Adipocyte (in vitro differentiated cells): ENCODE results near the gene ATXN1.

Experiments
- DNase-seq: peaks from one replicate; pipeline ENCODE4 v3.0.0-alpha.2; 2015; ENCODE audit warnings: low read depth
- H3K27me3 ChIP-seq: replicated peaks from 2 replicates; pipeline ENCODE4 v1.7.0; 2013; ENCODE audit warnings: mild to moderate bottlenecking, low read length, moderate library complexity; ENCODE audit not compliant: control insufficient read depth, insufficient read depth
- H3K36me3 ChIP-seq: 2 replicates; pipeline ENCODE4 v1.7.0; 2013; ENCODE audit warnings: low read length, mild to moderate bottlenecking, moderate library complexity; ENCODE audit not compliant: control insufficient read depth, insufficient read depth, severe bottlenecking
- H3K4me1 ChIP-seq: 2 replicates; pipeline ENCODE4 v1.7.0; 2013; ENCODE audit warnings: mild to moderate bottlenecking, low read length, moderate library complexity; ENCODE audit not compliant: control insufficient read depth, insufficient read depth
- H3K4me3 ChIP-seq: 2 replicates; pipeline ENCODE4 v1.7.0; 2013; ENCODE audit warnings: mild to moderate bottlenecking, low read length, moderate library complexity
- H3K9ac ChIP-seq: 2 replicates; pipeline ENCODE4 v1.7.0; 2013; ENCODE audit warnings: mild to moderate bottlenecking, low read length, moderate library complexity
- H3K9me3 ChIP-seq: 2 replicates; pipeline ENCODE4 v1.7.0; 2013; ENCODE audit warnings: mild to moderate bottlenecking, low read length, moderate library complexity; ENCODE audit not compliant: control insufficient read depth

ATXN1 gene

DNA sequence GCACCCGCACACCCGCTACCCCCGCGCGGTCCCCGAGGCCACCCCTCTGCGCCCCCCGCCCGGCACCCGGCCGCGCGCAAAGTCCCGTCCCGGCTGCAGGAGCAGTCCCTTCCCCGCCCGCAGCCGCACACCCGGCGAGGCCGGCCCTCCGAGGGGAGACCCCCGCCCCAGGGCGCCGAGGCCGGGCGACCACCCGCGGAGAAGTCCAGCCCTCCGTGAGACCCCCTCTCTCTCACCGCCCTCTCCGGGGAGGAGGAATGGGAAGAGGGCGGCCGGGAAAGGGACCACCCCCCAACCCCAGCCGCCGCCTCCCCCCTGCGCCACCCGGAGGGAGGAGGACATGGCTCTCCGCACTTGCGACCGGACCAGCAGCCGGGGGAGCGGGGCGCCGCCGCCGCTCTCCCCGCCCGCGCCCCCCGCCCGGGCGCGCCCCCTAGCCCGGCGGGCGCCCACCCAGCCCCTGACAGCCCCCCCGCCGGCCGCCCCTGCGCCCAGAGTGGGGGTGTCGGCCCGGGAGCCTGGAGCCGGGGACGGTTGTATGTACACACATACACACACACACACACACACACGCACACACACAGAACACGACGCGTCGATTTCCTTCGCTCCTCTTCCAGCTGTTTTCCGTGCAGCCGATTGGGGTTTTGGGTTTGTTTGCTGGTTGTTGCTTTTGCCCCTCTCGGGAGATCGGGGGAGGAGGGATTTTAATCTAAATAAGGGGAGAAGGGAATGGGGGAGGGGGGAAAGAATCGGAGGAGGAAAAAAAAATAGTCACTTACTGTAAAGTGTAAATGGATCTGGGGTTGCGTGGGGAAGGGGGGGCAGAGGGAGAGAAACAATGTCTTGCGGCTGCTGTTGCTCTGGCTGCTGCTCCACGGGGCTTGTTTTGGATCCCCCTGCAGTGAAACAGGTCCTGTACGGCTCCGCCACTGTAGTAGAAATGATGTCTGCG is at the start of gene ATXN1:
Gene ATXN1 (minus strand): TSS at position 945 of the 955 bp plus-strand sequence.
- DNase-seq: peak; percentile 77
- no peaks in the 10 kb centered on the region for H3K9me3 ChIP-seq
- peaks cover 40% of the 10 kb centered on the region for H3K4me1 ChIP-seq
- no peaks in the 10 kb centered on the region for H3K27me3 ChIP-seq
- H3K4me3 ChIP-seq: peak within 1 kb of the TSS; percentile 90
- peak within 1 kb of the TSS; percentile 92 for H3K9ac ChIP-seq
- no peaks in the 10 kb centered on the region for H3K36me3 ChIP-seq

DNA sequence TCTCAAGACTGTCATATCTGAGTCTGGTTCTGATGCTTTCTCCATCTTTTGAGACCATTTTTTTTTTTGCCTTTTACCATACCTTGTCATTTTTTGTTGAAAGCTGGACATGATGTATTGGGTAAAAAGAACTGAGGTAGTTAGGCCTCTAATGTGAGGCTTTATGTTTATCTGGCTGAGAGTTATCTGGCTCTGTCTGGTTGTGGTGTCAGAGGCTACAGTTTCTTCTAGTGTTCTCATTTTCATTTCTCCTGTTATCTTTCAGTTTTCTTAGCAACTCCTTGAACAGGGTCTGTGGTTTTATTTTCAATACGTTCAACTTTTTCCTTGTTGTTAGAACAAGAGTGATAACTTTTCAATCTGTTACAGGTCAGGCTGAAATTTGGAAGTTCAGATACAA is 49.2 kb upstream of the ATXN1 start:
- DNase-seq: no peak
- Histone ChIP-seq H3K9me3 (peaks cover 33% of the 10 kb centered on the region), H3K4me1 (no peaks in the 10 kb centered on the region), H3K36me3 (no peaks in the 10 kb centered on the region), H3K27me3 (no peaks in the 10 kb centered on the region), H3K4me3 (no peak overlapping the region), H3K9ac (no peak overlapping the region)

GRCh38 chr6:16809753-16810358 is 48.6 kb upstream of the ATXN1 start:
- Histone ChIP-seq H3K36me3 (no peaks in the 10 kb centered on the region), H3K9ac (no peak overlapping the region), H3K27me3 (no peaks in the 10 kb centered on the region), H3K4me1 (no peaks in the 10 kb centered on the region), H3K4me3 (no peak overlapping the region), H3K9me3 (peaks cover 33% of the 10 kb centered on the region)
- DNase-seq: no peak

DNA sequence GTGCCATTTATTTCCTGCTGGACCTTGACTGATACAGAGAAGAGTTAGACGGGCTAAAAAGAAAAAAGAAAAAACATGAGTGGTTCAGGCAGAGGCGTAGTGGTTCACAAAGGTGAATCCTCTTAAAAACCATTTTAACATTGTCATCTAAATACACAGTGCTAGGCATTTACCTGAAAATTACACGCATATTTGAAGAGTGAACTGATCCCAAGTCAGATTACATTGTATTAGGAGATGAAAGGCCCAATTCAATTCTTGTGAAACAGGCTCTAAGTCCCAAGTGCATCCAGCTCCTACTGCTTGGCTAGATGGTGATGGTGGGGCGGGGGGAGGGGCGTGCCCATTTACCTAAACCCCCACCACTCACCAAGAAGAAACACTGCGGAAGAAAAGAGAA is 46.7 kb upstream of the ATXN1 start:
- Histone ChIP-seq H3K4me1 (no peaks in the 10 kb centered on the region), H3K9me3 (peaks cover 26% of the 10 kb centered on the region), H3K4me3 (no peak overlapping the region), H3K9ac (no peak overlapping the region), H3K27me3 (no peaks in the 10 kb centered on the region), H3K36me3 (no peaks in the 10 kb centered on the region)
- no peak for DNase-seq

DNA sequence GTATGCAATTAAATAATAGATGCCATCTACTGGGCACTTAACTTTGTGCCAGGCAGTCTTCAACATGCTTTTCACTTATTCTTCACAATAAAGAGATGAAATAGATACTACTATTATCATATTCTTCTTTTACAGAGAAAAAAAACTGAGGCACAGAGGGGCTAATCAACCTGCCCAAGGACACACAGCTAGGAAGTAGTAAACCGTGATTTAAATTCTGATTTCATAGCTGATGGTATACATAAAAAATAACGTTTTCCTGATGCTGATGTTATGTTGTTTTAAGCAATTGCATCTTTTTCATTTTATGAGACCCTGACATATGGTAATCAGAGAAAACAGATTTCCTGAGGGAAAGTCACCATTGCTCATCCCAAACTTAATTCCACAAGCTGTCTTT is 45.1 kb upstream of the ATXN1 start:
- H3K36me3 ChIP-seq: no peaks in the 10 kb centered on the region
- peaks cover 11% of the 10 kb centered on the region for H3K4me1 ChIP-seq
- no peaks in the 10 kb centered on the region for H3K27me3 ChIP-seq
- no peak overlapping the region for H3K9ac ChIP-seq
- H3K9me3 ChIP-seq: peaks cover 13% of the 10 kb centered on the region
- no peak for DNase-seq
- no peak overlapping the region for H3K4me3 ChIP-seq

- no peaks in the 10 kb centered on the region for H3K27me3 ChIP-seq
- no peak overlapping the region for H3K9ac ChIP-seq
- no peaks in the 10 kb centered on the region for H3K36me3 ChIP-seq
- peaks cover 20% of the 10 kb centered on the region for H3K4me1 ChIP-seq
- H3K9me3 ChIP-seq: peaks cover 13% of the 10 kb centered on the region
- DNase-seq: no peak
- no peak overlapping the region for H3K4me3 ChIP-seq
Measured at GRCh38 chr6:16805243-16805950, 44.1 kb upstream of the ATXN1 start.

GRCh38 chr6:16804546-16805242 is 43.4 kb upstream of the ATXN1 start:
- no peak for DNase-seq
- Histone ChIP-seq H3K4me3 (no peak overlapping the region), H3K27me3 (no peaks in the 10 kb centered on the region), H3K4me1 (peaks cover 22% of the 10 kb centered on the region), H3K9ac (no peak overlapping the region), H3K9me3 (peaks cover 6% of the 10 kb centered on the region), H3K36me3 (no peaks in the 10 kb centered on the region)

GRCh38 chr6:16803294-16804200 is 42.3 kb upstream of the ATXN1 start:
- Histone ChIP-seq H3K4me1 (peaks cover 26% of the 10 kb centered on the region), H3K4me3 (no peak overlapping the region), H3K36me3 (no peaks in the 10 kb centered on the region), H3K9me3 (no peaks in the 10 kb centered on the region), H3K9ac (no peak overlapping the region), H3K27me3 (no peaks in the 10 kb centered on the region)
- DNase-seq: no peak

- no peak overlapping the region for H3K9ac ChIP-seq
- peaks cover 26% of the 10 kb centered on the region for H3K4me1 ChIP-seq
- no peaks in the 10 kb centered on the region for H3K36me3 ChIP-seq
- H3K4me3 ChIP-seq: no peak overlapping the region
- no peaks in the 10 kb centered on the region for H3K9me3 ChIP-seq
- peak; percentile 53 for DNase-seq
- no peaks in the 10 kb centered on the region for H3K27me3 ChIP-seq
Measured at GRCh38 chr6:16802071-16802470, 40.8 kb upstream of the ATXN1 start.

DNA sequence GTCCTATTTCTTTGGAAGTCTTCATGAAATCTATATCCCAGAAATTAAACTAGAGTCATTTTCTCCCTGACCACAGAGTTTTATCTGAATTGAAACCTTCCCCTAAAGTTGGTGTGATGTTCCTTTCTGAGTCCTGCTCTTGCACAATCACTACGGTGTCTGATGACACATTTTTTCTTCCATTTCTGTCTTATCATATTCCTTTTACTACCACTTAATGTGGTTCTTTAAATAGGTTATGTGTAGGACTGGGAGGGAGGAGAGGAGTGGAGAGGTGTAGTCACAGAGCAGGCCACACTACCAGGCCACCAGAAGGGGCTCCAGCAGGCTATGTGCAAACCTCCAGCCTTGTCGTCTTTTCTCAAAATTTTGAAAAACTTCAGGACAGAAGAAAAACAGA is 39.7 kb upstream of the ATXN1 start:
- H3K4me3 ChIP-seq: no peak overlapping the region
- H3K9ac ChIP-seq: no peak overlapping the region
- peak; percentile 58 for DNase-seq

More for the DNA sequence above, 39.7 kb upstream of the ATXN1 start:
- H3K27me3 ChIP-seq: no peaks in the 10 kb centered on the region
- no peaks in the 10 kb centered on the region for H3K36me3 ChIP-seq
- peaks cover 26% of the 10 kb centered on the region for H3K4me1 ChIP-seq
- H3K9me3 ChIP-seq: no peaks in the 10 kb centered on the region
